NCI-H1092 (cell line): ENCODE results near the gene TTC3.

Experiments used
- DNase-seq: peaks from one replicate; lab custom pipeline; 2025; lab: John Stamatoyannopoulos, UW

Gene TTC3

GRCh38 chr21:37153196-37153934 is 80.3 kb downstream of the TTC3 start:
- DNase-seq: no peak

- no peak for DNase-seq
Observed at GRCh38 chr21:37153935-37154350, 80.9 kb downstream of the TTC3 start.

GRCh38 chr21:37155186-37155585 is 82.1 kb downstream of the TTC3 start:
- DNase-seq: no peak

GRCh38 chr21:37157938-37158337 is 84.9 kb downstream of the TTC3 start:
- DNase-seq: no peak

GRCh38 chr21:37159053-37159776 is 86.2 kb downstream of the TTC3 start:
- DNase-seq: no peak

- no peak for DNase-seq
Observed at GRCh38 chr21:37159949-37160348, 86.9 kb downstream of the TTC3 start.

GRCh38 chr21:37164742-37165141 is 91.7 kb downstream of the TTC3 start:
- no peak for DNase-seq

GRCh38 chr21:37165586-37165985 is 92.5 kb downstream of the TTC3 start:
- DNase-seq: no peak

- DNase-seq: no peak
Observed at GRCh38 chr21:37166733-37167132, 93.7 kb downstream of the TTC3 start.

- DNase-seq: no peak
Observed at GRCh38 chr21:37168666-37169065, 95.6 kb downstream of the TTC3 start.

- no peak for DNase-seq
Observed at GRCh38 chr21:37172646-37173045, 99.6 kb downstream of the TTC3 start.

GRCh38 chr21:37176716-37177115 is 103.7 kb downstream of the TTC3 start:
- DNase-seq: no peak

GRCh38 chr21:37181059-37181458 is 108.0 kb downstream of the TTC3 start:
- no peak for DNase-seq

GRCh38 chr21:37182222-37182621 is 109.2 kb downstream of the TTC3 start:
- no peak for DNase-seq

GRCh38 chr21:37183749-37184148 is 110.7 kb downstream of the TTC3 start:
- DNase-seq: no peak

- DNase-seq: no peak
Observed at GRCh38 chr21:37184784-37185593, 111.9 kb downstream of the TTC3 start.

GRCh38 chr21:37186983-37187382 is 113.9 kb downstream of the TTC3 start:
- no peak for DNase-seq

GRCh38 chr21:37188825-37189224 is 115.8 kb downstream of the TTC3 start:
- DNase-seq: no peak

- DNase-seq: no peak
Observed at GRCh38 chr21:37192019-37192418, 119.0 kb downstream of the TTC3 start.

- DNase-seq: no peak
Observed at GRCh38 chr21:37193006-37193405, 120.0 kb downstream of the TTC3 start.

- no peak for DNase-seq
Observed at GRCh38 chr21:37193676-37194075, 120.6 kb downstream of the TTC3 start.

GRCh38 chr21:37195059-37195458 is 122.0 kb downstream of the TTC3 start:
- DNase-seq: no peak

GRCh38 chr21:37195610-37196009 is 122.6 kb downstream of the TTC3 start:
- DNase-seq: no peak
